Measurements from ENCODE around the gene PRKAG2.

DNA sequence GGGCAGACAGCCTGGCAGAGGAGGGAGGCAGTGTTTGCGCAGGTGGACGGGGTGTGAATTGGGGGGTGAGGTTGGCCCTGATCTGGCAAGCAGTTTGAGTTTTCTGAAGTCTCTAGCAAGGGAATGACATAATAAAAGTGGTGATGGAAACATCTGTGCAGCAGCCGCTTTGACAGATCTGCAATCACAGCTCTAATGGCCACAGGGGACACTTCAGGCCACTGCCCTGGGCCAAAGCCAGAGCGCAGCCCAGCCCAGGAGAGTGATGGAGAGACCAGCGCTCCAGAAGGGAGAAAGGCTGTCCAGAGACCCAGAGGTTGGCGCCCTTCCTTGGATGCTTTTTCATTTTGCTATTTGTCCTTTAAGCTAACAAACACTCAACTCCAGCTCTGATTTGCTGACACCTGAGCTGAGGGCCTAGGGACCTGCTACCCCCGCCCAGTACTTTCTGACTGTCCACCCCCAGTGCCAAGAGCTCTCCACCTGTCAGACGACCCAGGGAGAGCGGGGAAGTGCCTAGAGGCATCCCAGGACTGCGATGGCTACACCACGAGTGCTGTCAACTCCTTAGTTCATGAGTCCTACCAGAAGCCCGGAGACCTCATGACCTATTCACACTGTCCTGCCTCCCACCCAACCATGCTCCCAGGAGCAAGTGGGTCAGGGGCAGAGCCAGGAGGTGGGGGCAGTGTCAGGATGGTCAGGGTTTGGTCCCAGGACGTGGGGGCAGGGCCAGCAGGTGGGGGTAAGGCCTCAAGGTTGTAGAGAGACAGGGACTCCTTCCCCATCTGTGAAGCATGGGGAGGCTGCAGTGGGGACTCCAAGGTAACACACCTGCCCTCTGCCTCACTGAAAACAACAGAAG lies 112.6 kb downstream of the PRKAG2 start:
- TF ChIP-seq POLR2A (IDR thresholded peaks at IDR 0.05; ENCODE audit: low read depth, low read length) (no peak), TAF1 (IDR thresholded peaks at IDR 0.05; ENCODE audit: low read depth, low read length) (no peak), POLR2AphosphoS5 (IDR thresholded peaks at IDR 0.05; ENCODE audit: low read depth, low read length) (no peak), PAX5 (IDR thresholded peaks at IDR 0.05; ENCODE audit: insufficient read depth, low read length, severe bottlenecking) (no peak)

Data from GM12891 (cell line).